SKM-1 treated with dmso at 0.1 percent for 144 hours (cell line): Measurements from ENCODE around the gene CSNK1D.

Source experiments
- DNase-seq: peaks from one replicate; lab custom pipeline; 2025; ENCODE audit not compliant: unreplicated experiment; lab: John Stamatoyannopoulos, UW

CSNK1D gene

GRCh38 chr17:82273327-82274133 is at the start of gene CSNK1D:
TSS of gene CSNK1D (minus strand) at chr17:82273700. CDS start at chr17:82273381, 319 bp downstream.
- peak; percentile 84 for DNase-seq

- DNase-seq, result no peak
Observed at GRCh38 chr17:82322526-82323453, 49.3 kb upstream of the CSNK1D start.

GRCh38 chr17:82321947-82322466 is 48.5 kb upstream of the CSNK1D start:
- DNase-seq, result no peak

- DNase-seq, result no peak
Observed at GRCh38 chr17:82320956-82321927, 47.7 kb upstream of the CSNK1D start.

- DNase-seq, result no peak
Observed at GRCh38 chr17:82320140-82320840, 46.8 kb upstream of the CSNK1D start.

- DNase-seq, result no peak
Observed at GRCh38 chr17:82319619-82320062, 46.1 kb upstream of the CSNK1D start.

- DNase-seq, result no peak
Observed at GRCh38 chr17:82318772-82319606, 45.5 kb upstream of the CSNK1D start.

- DNase-seq, result no peak
Observed at GRCh38 chr17:82318169-82318498, 44.6 kb upstream of the CSNK1D start.

- DNase-seq, result no peak
Observed at GRCh38 chr17:82317394-82318168, 44.1 kb upstream of the CSNK1D start, which contains the start of gene CD7. TSS of gene CD7 (minus strand) at chr17:82317608. CDS start at chr17:82317495, 113 bp downstream.

GRCh38 chr17:82316651-82317393 is 43.3 kb upstream of the CSNK1D start:
- no peak for DNase-seq

- no peak for DNase-seq
Observed at GRCh38 chr17:82315703-82316358, 42.3 kb upstream of the CSNK1D start.

- DNase-seq, result peak; percentile 67
Observed at GRCh38 chr17:82314727-82315605, 41.5 kb upstream of the CSNK1D start.

- DNase-seq, result no peak
Observed at GRCh38 chr17:82314012-82314726, 40.7 kb upstream of the CSNK1D start.

GRCh38 chr17:82313195-82314011 is 39.9 kb upstream of the CSNK1D start:
- no peak for DNase-seq
